ENCODE measurements around the gene MEMO1. TPM values are rescaled to one million over a fixed set of nuclear protein-coding genes. Genes with fewer than 3 reads are reported as not detected.
A peak's percentile ranks its signal among the peaks of the same experiment; 100 is the strongest.

The MEMO1 gene
- polyA plus RNA-seq, 1 of the 3 experiments (the other 2 are of a cell fraction): 54.3 TPM

- TF ChIP-seq JUND (IDR thresholded peaks at IDR 0.05) (no peak), EZH2phosphoT487 (IDR thresholded peaks at IDR 0.05; ENCODE audit: borderline replicate concordance, low read depth) (no peak), MXI1 (IDR thresholded peaks at IDR 0.05; ENCODE audit: low read depth, low read length) (no peak)
Observed at GRCh38 chr2:31992025-31992579, 18.7 kb downstream of the MEMO1 start (continued).

GRCh38 chr2:31989946-31990345, 20.9 kb downstream of the MEMO1 start:
- Histone ChIP-seq H3K9me2 (no peaks in the 10 kb centered on the region), H3K79me2 (ENCODE audit: insufficient read depth) (peaks cover 100% of the 10 kb centered on the region), H3K4me3 (ENCODE audit: low read depth in 2 of 2, low read length in 1 of 2) (no peak overlapping the region), H4K20me1 (ENCODE audit: insufficient read depth) (peaks cover 71% of the 10 kb centered on the region), H3K36me3 (replicated peaks in 1 of 2; ENCODE audit: control insufficient read depth in 1 of 2, insufficient read depth in 2 of 2, low read length in 1 of 2) (peaks cover 0 to 3% of the 10 kb centered on the region in 2 experiments), H3K4me2 (no peak overlapping the region), H3K27me3 (ENCODE audit: insufficient read depth) (no peaks in the 10 kb centered on the region), H3F3A (replicated peaks; ENCODE audit: insufficient read depth) (peaks cover 9% of the 10 kb centered on the region), H2AFZ (ENCODE audit: low read depth) (no peak overlapping the region), H3K9me3 (no peaks in the 10 kb centered on the region), H3K27ac (ENCODE audit: low read depth in 2 of 2, low read length in 1 of 2) (no peak overlapping the region), H3K4me1 (ENCODE audit: control insufficient read depth in 1 of 2, insufficient read depth in 2 of 2, low read depth in 1 of 2, low read length in 1 of 2) (peaks cover 5 to 9% of the 10 kb centered on the region in 2 experiments; a peak in 3 of 4 replicates), H3K9ac (no peak overlapping the region)
- WGBS (ENCODE audit: low lambda C conversion rate): 94% methylated on average over 4 of the region's 4 CpGs
- POLR2A ChIA-PET: interaction anchor here (0.7 kb wide), 1 partner anchor 15 kb away, joined by 8 read pairs; no protein-coding TSS in a partner anchor
- CTCF ChIA-PET: interaction anchor here (0.5 to 1.3 kb wide), 2 partner anchors 259 to 639 kb away, joined by 3 read pairs; no protein-coding TSS in a partner anchor
- no peak for DNase-seq
- TF ChIP-seq MAX (IDR thresholded peaks at IDR 0.05; ENCODE audit: low read depth) (no peak), GATA2 (CRISPR knock-in tag; IDR thresholded peaks at IDR 0.05) (no peak), RAD21 (IDR thresholded peaks at IDR 0.05; ENCODE audit: low read length) (no peak), USF1 (IDR thresholded peaks at IDR 0.05; ENCODE audit: borderline replicate concordance, low read depth) (no peak), NRF1 (IDR thresholded peaks at IDR 0.05; ENCODE audit: low read depth, low read length) (no peak)
- TF ChIP-seq, protein P1, sequence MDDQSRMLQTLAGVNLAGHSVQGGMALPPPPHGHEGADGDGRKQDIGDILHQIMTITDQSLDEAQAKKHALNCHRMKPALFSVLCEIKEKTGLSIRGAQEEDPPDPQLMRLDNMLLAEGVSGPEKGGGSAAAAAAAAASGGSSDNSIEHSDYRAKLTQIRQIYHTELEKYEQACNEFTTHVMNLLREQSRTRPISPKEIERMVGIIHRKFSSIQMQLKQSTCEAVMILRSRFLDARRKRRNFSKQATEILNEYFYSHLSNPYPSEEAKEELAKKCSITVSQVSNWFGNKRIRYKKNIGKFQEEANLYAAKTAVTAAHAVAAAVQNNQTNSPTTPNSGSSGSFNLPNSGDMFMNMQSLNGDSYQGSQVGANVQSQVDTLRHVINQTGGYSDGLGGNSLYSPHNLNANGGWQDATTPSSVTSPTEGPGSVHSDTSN (IDR thresholded peaks at IDR 0.05): no peak

DNA sequence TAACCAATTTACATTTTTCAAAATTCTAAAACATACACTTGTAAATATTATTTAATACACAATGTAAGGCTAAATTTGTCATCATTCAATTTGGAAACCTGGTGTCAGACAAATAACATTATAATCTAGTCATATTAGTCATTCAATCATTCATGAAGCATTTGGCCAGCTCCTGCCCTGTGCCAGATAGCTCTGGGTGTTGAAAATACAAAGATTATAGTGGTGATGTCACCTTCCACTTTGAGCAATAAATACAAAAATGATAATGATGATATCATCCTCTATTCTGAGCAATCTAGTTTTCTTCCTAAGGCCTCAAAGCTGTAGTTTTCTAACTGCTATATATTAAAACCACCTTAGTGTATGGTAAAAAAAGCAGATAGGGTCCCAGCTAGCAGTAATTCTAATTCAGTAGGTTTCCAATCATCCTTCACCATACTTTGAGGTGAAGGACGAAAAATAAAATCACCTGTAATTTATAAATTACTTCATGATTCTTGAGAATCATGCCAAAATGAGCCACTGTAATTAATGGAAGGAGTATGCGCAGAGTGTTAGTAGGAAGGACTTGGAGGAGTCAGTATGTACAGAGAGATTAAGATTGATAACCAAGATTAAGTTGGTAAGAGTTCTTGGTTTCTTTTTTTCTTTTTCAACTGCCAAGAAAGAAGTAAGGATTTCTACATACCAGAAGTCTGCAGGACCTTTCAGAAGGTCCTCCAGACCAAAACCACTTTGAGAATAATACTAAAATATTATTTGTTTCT, 23.2 kb downstream of the MEMO1 start:
- no peak for DNase-seq
- Histone ChIP-seq H3K79me2 (ENCODE audit: insufficient read depth) (peaks cover 100% of the 10 kb centered on the region), H3K9ac (0 out of 2 replicates have a peak overlapping the region, but pooled peaks have one; percentile 6), H3F3A (replicated peaks; ENCODE audit: insufficient read depth) (peaks cover 9% of the 10 kb centered on the region), H3K27me3 (ENCODE audit: insufficient read depth) (no peaks in the 10 kb centered on the region), H2AFZ (ENCODE audit: low read depth) (no peak overlapping the region), H3K9me3 (no peaks in the 10 kb centered on the region), H3K9me2 (no peaks in the 10 kb centered on the region), H3K4me1 (ENCODE audit: control insufficient read depth in 1 of 2, insufficient read depth in 2 of 2, low read depth in 1 of 2, low read length in 1 of 2) (peaks cover 5 to 9% of the 10 kb centered on the region in 2 experiments; a peak in 3 of 4 replicates), H3K4me3 (ENCODE audit: low read depth in 2 of 2, low read length in 1 of 2) (no peak overlapping the region), H4K20me1 (ENCODE audit: insufficient read depth) (peaks cover 73% of the 10 kb centered on the region), H3K36me3 (replicated peaks in 1 of 2; ENCODE audit: control insufficient read depth in 1 of 2, insufficient read depth in 2 of 2, low read length in 1 of 2) (peaks cover 0 to 3% of the 10 kb centered on the region in 2 experiments), H3K4me2 (peak overlapping the region; percentile 26; the same call in 1 of the 2 replicates), H3K27ac (ENCODE audit: low read depth in 2 of 2, low read length in 1 of 2) (peak overlapping the region in 1 of 2 experiments; percentile 58; a peak in 2 of 4 replicates)
- ChIA-PET CTCF (interaction anchor here (0.5 to 0.8 kb wide), 2 partner anchors 28 to 36 kb away, joined by 3 read pairs; no protein-coding TSS in a partner anchor), POLR2A (no interaction called here)
- 90% methylated on average over 2 of the region's 2 CpGs for WGBS (ENCODE audit: low lambda C conversion rate)
- TF ChIP-seq ZBTB33 (IDR thresholded peaks at IDR 0.05; ENCODE audit: borderline replicate concordance, low read depth): no peak
- no peak for TF ChIP-seq RAD21 (IDR thresholded peaks at IDR 0.05; ENCODE audit: low read length)
- no peak for TF ChIP-seq CTCF (IDR thresholded peaks at IDR 0.05)
- TF ChIP-seq FOXM1 (IDR thresholded peaks at IDR 0.05; ENCODE audit: low read depth): no peak
- TF ChIP-seq RFX5 (IDR thresholded peaks at IDR 0.05; ENCODE audit: low read length): no peak
- TF ChIP-seq NFIC (IDR thresholded peaks at IDR 0.05; ENCODE audit: borderline replicate concordance): peak; percentile 25; the same call in 1 of the 2 replicates
- TF ChIP-seq JUND (IDR thresholded peaks at IDR 0.05): no peak
- no peak for TF ChIP-seq EP300 (IDR thresholded peaks at IDR 0.05; ENCODE audit: borderline replicate concordance in 1 of 2, low read depth in 1 of 2, low read length in 1 of 2)
- no peak for TF ChIP-seq TAF1 (IDR thresholded peaks at IDR 0.05; ENCODE audit: borderline replicate concordance, low read depth, low read length)
- TF ChIP-seq SMC3 (IDR thresholded peaks at IDR 0.05; ENCODE audit: low read depth, low read length): no peak
- no peak for TF ChIP-seq SIN3A (IDR thresholded peaks at IDR 0.05; ENCODE audit: borderline replicate concordance, low read depth, low read length)
